K562 (cell line): Measurements from ENCODE around the gene IL11. TPM values are rescaled to one million over a fixed set of nuclear protein-coding genes. Genes with fewer than 3 reads are reported as not detected.

ENCODE experiments used
- CC2D1A ChIP-seq: fragments of 450-650 bp; IDR thresholded peaks from 2 replicates; pipeline ENCODE4 v1.6.1; 2017; ENCODE audit warnings: mild to moderate bottlenecking
- CEBPG ChIP-seq, 3 experiments: fragments of 200-800 bp in 1 of 3; sonication (Bioruptor generic) in 1 of 3; sonication (generic) in 1 of 3; formaldehyde crosslinking in 1 of 3; IDR thresholded peaks in 2 of 3; conservative IDR thresholded peaks in 1 of 3; 2 replicates each; pipeline versions ENCODE4 v1.6.1 to v1.8.0; 2016 to 2022; ENCODE audit warnings: missing compliant biosample characterization in 2 of 3, missing genetic modification characterization in 2 of 3, mild to moderate bottlenecking in 1 of 3, missing genetic modification reagents in 1 of 3
- NFXL1 ChIP-seq: fragments of 450-650 bp; formaldehyde crosslinking; IDR thresholded peaks from 2 replicates; pipeline ENCODE4 v1.4.0; 2021; ENCODE audit warnings: mild to moderate bottlenecking
- PCBP1 ChIP-seq: fragments of 200-400 bp; formaldehyde crosslinking; IDR thresholded peaks from 2 replicates; pipeline ENCODE4 v1.6.1; 2018; ENCODE audit warnings: mild to moderate bottlenecking, low read depth, low read length; ENCODE audit not compliant: poor library complexity, severe bottlenecking
- SMAD2 ChIP-seq: fragments of 150-350 bp; IDR thresholded peaks from 2 replicates; pipeline ENCODE4 v1.6.1; 2014; ENCODE audit warnings: low read depth, mild to moderate bottlenecking, low read length
- SUPT5H ChIP-seq: fragments of 450-650 bp; IDR thresholded peaks from 2 replicates; pipeline ENCODE4 v1.6.1; 2016
- ZNF24 ChIP-seq: fragments of 450-650 bp; IDR thresholded peaks from 2 replicates; pipeline ENCODE4 v1.6.1; 2016
- polyA plus RNA-seq, 8 experiments: library from polyadenylated mRNA; depleted of rRNA in 4 of 8; stranded (reverse) in 5 of 8; unstranded in 3 of 8; fragments of >200 nt; fragmentation: Nextera tagmentation in 2 of 8; fragmentation: Illumina TruSeq in 1 of 8; extraction: Ambion mirVana in 2 of 8; extraction: Trizol in 1 of 8; gene quantifications; 2 replicates each; pipeline versions ENCODE4 v1.2.1 to v1.2.3, GENCODE V29; 2011 to 2014; ENCODE audit warnings: inconsistent platforms in 1 of 8, missing spikeins in 1 of 8
- total RNA-seq, 7 experiments: library from RNA; depleted of rRNA in 6 of 7; stranded (reverse); fragments of >200 nt in 6 of 7; fragmentation: Illumina TruSeq in 2 of 7; extraction: Trizol in 2 of 7; gene quantifications; 2 replicates each; pipeline versions ENCODE4 v1.2.1 to v1.2.3, GENCODE V29; 2011 to 2021; ENCODE audit warnings: low replicate concordance in 1 of 7
- TF ChIP-seq, protein P1 (sequence below): sonication (generic); formaldehyde crosslinking; IDR thresholded peaks from 2 replicates; pipeline ENCODE4 v1.8.0; 2022; ENCODE audit warnings: mild to moderate bottlenecking, missing genetic modification reagents
- TF ChIP-seq, protein P2 (sequence below), 2 experiments: fragments of 450-650 bp in 1 of 2; IDR thresholded peaks; 2 replicates each; pipeline ENCODE4 v1.6.1; 2011 to 2017; ENCODE audit warnings: low read depth in 2 of 2, antibody characterized with exemption in 1 of 2, borderline replicate concordance in 1 of 2, low read length in 1 of 2, mild to moderate bottlenecking in 1 of 2, mixed read lengths in 1 of 2; ENCODE audit not compliant: control insufficient read depth in 1 of 2
- TF ChIP-seq, protein P3 (sequence below): fragments of 150-350 bp; IDR thresholded peaks from 2 replicates; pipeline ENCODE4 v1.6.1; 2014; ENCODE audit warnings: low read depth, mild to moderate bottlenecking, low read length, borderline replicate concordance
- TF ChIP-seq, protein P4 (sequence below): fragments of 250-450 bp; sonication (Bioruptor Pico); IDR thresholded peaks from 2 replicates; pipeline ENCODE4 v1.4.0; 2020; ENCODE audit warnings: mild to moderate bottlenecking, moderate library complexity

The IL11 gene
- total and polyA plus RNA-seq, 9 of the 15 experiments (the other 6 are each of a cell fraction or from before 2014, with no cell fraction given): 0.04 to 0.42 (median 0.06) TPM; not detected in 6

DNA sequence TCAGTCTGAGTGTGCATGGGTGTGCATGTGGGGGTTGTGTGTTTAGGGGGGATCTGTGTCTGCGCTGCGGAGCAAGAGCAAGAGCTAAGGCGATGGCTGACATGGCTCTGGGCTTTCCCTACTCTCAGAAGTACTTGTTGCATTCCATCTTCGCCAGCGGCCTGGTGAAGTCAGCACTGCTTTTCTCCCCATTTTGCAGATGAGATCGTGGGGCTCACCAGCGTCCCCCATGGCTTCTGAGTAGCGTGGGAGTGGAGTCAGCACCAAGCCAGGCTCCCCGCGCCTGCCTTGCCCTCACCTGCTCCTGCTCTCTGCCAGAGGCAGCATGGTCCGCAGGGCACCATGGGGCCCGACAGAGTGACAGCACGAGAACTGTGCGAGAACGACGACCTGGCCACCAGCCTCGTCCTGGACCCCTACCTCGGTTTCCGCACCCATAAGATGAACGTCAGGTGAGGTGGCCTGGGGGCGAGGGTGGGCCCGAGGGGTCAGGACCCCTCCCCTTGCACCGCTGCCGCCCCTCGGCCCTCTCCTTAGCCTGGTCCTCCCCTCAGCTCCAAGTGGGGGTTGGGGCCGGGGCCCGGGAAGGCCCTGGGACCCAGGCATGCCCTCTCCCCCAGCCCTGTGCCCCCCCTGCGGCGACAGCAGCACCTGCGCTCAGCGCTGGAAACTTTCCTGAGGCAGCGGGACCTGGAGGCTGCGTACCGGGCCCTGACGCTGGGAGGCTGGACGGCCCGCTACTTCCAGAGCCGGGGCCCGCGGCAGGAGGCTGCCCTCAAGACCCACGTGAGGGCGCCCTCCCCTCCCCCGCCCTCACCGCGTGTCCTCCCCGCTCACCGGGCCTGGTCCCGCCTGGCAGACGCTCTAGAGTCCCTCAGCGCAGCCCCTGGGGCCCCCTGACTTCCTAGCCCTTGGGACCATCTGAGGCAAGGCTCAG is 28.4 kb downstream of the IL11 start (continued):
- TF ChIP-seq, protein P1, sequence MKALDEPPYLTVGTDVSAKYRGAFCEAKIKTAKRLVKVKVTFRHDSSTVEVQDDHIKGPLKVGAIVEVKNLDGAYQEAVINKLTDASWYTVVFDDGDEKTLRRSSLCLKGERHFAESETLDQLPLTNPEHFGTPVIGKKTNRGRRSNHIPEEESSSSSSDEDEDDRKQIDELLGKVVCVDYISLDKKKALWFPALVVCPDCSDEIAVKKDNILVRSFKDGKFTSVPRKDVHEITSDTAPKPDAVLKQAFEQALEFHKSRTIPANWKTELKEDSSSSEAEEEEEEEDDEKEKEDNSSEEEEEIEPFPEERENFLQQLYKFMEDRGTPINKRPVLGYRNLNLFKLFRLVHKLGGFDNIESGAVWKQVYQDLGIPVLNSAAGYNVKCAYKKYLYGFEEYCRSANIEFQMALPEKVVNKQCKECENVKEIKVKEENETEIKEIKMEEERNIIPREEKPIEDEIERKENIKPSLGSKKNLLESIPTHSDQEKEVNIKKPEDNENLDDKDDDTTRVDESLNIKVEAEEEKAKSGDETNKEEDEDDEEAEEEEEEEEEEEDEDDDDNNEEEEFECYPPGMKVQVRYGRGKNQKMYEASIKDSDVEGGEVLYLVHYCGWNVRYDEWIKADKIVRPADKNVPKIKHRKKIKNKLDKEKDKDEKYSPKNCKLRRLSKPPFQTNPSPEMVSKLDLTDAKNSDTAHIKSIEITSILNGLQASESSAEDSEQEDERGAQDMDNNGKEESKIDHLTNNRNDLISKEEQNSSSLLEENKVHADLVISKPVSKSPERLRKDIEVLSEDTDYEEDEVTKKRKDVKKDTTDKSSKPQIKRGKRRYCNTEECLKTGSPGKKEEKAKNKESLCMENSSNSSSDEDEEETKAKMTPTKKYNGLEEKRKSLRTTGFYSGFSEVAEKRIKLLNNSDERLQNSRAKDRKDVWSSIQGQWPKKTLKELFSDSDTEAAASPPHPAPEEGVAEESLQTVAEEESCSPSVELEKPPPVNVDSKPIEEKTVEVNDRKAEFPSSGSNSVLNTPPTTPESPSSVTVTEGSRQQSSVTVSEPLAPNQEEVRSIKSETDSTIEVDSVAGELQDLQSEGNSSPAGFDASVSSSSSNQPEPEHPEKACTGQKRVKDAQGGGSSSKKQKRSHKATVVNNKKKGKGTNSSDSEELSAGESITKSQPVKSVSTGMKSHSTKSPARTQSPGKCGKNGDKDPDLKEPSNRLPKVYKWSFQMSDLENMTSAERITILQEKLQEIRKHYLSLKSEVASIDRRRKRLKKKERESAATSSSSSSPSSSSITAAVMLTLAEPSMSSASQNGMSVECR (CRISPR knock-in tag): no peak
- TF ChIP-seq PCBP1 (peak; percentile 66), CC2D1A (no peak), SMAD2 (no peak), NFXL1 (CRISPR knock-in tag) (no peak), CEBPG (CRISPR knock-in tag; IDR thresholded peaks at IDR 0.05) (peak; percentile 9; the same call in 1 of the 2 replicates), CEBPG (tag; conservative IDR thresholded peaks at IDR 0.05 in 1 of 2, IDR thresholded peaks at IDR 0.05 in 1 of 2) (no peak), SUPT5H (0 out of 2 replicates have a peak, but pooled peaks have one; percentile 9), ZNF24 (no peak)
- TF ChIP-seq, protein P2, sequence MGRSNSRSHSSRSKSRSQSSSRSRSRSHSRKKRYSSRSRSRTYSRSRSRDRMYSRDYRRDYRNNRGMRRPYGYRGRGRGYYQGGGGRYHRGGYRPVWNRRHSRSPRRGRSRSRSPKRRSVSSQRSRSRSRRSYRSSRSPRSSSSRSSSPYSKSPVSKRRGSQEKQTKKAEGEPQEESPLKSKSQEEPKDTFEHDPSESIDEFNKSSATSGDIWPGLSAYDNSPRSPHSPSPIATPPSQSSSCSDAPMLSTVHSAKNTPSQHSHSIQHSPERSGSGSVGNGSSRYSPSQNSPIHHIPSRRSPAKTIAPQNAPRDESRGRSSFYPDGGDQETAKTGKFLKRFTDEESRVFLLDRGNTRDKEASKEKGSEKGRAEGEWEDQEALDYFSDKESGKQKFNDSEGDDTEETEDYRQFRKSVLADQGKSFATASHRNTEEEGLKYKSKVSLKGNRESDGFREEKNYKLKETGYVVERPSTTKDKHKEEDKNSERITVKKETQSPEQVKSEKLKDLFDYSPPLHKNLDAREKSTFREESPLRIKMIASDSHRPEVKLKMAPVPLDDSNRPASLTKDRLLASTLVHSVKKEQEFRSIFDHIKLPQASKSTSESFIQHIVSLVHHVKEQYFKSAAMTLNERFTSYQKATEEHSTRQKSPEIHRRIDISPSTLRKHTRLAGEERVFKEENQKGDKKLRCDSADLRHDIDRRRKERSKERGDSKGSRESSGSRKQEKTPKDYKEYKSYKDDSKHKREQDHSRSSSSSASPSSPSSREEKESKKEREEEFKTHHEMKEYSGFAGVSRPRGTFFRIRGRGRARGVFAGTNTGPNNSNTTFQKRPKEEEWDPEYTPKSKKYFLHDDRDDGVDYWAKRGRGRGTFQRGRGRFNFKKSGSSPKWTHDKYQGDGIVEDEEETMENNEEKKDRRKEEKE (IDR thresholded peaks at IDR 0.05; ENCODE audit: borderline replicate concordance in 1 of 2, control insufficient read depth in 1 of 2, low read depth in 2 of 2, low read length in 1 of 2): no peak
- TF ChIP-seq, protein P3, sequence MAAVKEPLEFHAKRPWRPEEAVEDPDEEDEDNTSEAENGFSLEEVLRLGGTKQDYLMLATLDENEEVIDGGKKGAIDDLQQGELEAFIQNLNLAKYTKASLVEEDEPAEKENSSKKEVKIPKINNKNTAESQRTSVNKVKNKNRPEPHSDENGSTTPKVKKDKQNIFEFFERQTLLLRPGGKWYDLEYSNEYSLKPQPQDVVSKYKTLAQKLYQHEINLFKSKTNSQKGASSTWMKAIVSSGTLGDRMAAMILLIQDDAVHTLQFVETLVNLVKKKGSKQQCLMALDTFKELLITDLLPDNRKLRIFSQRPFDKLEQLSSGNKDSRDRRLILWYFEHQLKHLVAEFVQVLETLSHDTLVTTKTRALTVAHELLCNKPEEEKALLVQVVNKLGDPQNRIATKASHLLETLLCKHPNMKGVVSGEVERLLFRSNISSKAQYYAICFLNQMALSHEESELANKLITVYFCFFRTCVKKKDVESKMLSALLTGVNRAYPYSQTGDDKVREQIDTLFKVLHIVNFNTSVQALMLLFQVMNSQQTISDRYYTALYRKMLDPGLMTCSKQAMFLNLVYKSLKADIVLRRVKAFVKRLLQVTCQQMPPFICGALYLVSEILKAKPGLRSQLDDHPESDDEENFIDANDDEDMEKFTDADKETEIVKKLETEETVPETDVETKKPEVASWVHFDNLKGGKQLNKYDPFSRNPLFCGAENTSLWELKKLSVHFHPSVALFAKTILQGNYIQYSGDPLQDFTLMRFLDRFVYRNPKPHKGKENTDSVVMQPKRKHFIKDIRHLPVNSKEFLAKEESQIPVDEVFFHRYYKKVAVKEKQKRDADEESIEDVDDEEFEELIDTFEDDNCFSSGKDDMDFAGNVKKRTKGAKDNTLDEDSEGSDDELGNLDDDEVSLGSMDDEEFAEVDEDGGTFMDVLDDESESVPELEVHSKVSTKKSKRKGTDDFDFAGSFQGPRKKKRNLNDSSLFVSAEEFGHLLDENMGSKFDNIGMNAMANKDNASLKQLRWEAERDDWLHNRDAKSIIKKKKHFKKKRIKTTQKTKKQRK: no peak
- TF ChIP-seq, protein P4, sequence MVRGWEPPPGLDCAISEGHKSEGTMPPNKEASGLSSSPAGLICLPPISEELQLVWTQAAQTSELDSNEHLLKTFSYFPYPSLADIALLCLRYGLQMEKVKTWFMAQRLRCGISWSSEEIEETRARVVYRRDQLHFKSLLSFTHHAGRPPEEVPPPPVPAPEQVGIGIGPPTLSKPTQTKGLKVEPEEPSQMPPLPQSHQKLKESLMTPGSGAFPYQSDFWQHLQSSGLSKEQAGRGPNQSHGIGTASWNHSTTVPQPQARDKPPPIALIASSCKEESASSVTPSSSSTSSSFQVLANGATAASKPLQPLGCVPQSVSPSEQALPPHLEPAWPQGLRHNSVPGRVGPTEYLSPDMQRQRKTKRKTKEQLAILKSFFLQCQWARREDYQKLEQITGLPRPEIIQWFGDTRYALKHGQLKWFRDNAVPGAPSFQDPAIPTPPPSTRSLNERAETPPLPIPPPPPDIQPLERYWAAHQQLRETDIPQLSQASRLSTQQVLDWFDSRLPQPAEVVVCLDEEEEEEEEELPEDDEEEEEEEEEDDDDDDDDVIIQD (CRISPR knock-in tag): no peak
